Osteoblast (primary cell): Measurements from ENCODE around the gene TMEM218. TPM values are rescaled to one million over a fixed set of nuclear protein-coding genes. Genes with fewer than 3 reads are reported as not detected.

ENCODE experiments used
- DNase-seq: peaks from one replicate; pipeline ENCODE4 v3.0.0; 2011; ENCODE audit warnings: low spot score, mixed read lengths; ENCODE audit not compliant: insufficient read length; ENCODE audit errors: missing footprints
- H2AFZ ChIP-seq: 2 replicates; pipeline ENCODE4 v1.6.0; 2011; ENCODE audit warnings: mild to moderate bottlenecking, low read length
- H3K27ac ChIP-seq: 2 replicates; pipeline ENCODE4 v1.5.1; 2011; ENCODE audit warnings: mild to moderate bottlenecking, low read depth, low read length, moderate library complexity
- H3K27me3 ChIP-seq: 2 replicates; pipeline ENCODE4 v1.6.0; 2012; ENCODE audit warnings: mild to moderate bottlenecking, control low read depth, inconsistent platforms, low read length, moderate library complexity; ENCODE audit not compliant: insufficient read depth
- H3K36me3 ChIP-seq: 2 replicates; pipeline ENCODE4 v1.5.1; 2011; ENCODE audit warnings: mild to moderate bottlenecking, low read length, control low read depth, moderate library complexity; ENCODE audit not compliant: insufficient read depth
- H3K4me1 ChIP-seq: 2 replicates; pipeline ENCODE4 v1.5.1; 2011; ENCODE audit warnings: mild to moderate bottlenecking, low read length, control low read depth, moderate library complexity; ENCODE audit not compliant: insufficient read depth
- H3K4me2 ChIP-seq: 2 replicates; pipeline ENCODE4 v1.6.0; 2011; ENCODE audit warnings: mild to moderate bottlenecking, low read length; ENCODE audit not compliant: insufficient read depth
- H3K4me3 ChIP-seq: fragments of 200-600 bp; sonication (generic); 3 replicates; pipeline ENCODE4 v1.5.1; 2012; ENCODE audit warnings: mild to moderate bottlenecking, low read length, inconsistent platforms; ENCODE audit not compliant: insufficient read depth
- H3K79me2 ChIP-seq: 2 replicates; pipeline ENCODE4 v1.6.0; 2012; ENCODE audit warnings: mild to moderate bottlenecking, low read length, control low read depth, inconsistent platforms; ENCODE audit not compliant: insufficient read depth
- H3K9me3 ChIP-seq: 2 replicates; pipeline ENCODE4 v1.5.1; 2011; ENCODE audit warnings: low read depth, low read length, control low read depth
- H4K20me1 ChIP-seq: 2 replicates; pipeline ENCODE4 v1.6.0; 2012; ENCODE audit warnings: mild to moderate bottlenecking, low read length, control low read depth; ENCODE audit not compliant: insufficient read depth
- CTCF ChIP-seq: IDR thresholded peaks from 2 replicates; pipeline ENCODE4 v1.5.1; 2011; ENCODE audit warnings: mild to moderate bottlenecking, low read depth, low read length, moderate library complexity; ENCODE audit errors: extremely low read depth
- total RNA-seq: library from RNA; depleted of rRNA; stranded (reverse); fragments of >200 nt; gene quantifications from 2 replicates; pipeline ENCODE4 v1.2.3, GENCODE V29; 2012

Gene TMEM218
- total RNA-seq, 1 donor = 30.0 TPM

- H3K4me2 ChIP-seq = no peak overlapping the region
- no peak overlapping the region for H2AFZ ChIP-seq
- H3K4me3 ChIP-seq = no peak overlapping the region
- H3K36me3 ChIP-seq = no peaks in the 10 kb centered on the region
- no peaks in the 10 kb centered on the region for H3K4me1 ChIP-seq
- no peaks in the 10 kb centered on the region for H3K9me3 ChIP-seq
- H3K79me2 ChIP-seq = no peaks in the 10 kb centered on the region
- peaks cover 9% of the 10 kb centered on the region for H3K27me3 ChIP-seq
- no peak for DNase-seq
- no peak overlapping the region for H3K27ac ChIP-seq
- no peaks in the 10 kb centered on the region for H4K20me1 ChIP-seq
- TF ChIP-seq CTCF = no peak
Measured at GRCh38 chr11:125146232-125146631, 34.8 kb upstream of the TMEM218 start.

GRCh38 chr11:125141686-125142535 lies 30.5 kb upstream of the TMEM218 start:
- no peak overlapping the region for H3K4me3 ChIP-seq
- H3K36me3 ChIP-seq = no peaks in the 10 kb centered on the region
- H3K9me3 ChIP-seq = no peaks in the 10 kb centered on the region
- peaks cover 10% of the 10 kb centered on the region for H3K27me3 ChIP-seq
- no peaks in the 10 kb centered on the region for H3K4me1 ChIP-seq
- DNase-seq = peak; percentile 83
- no peak overlapping the region for H3K27ac ChIP-seq
- peak; percentile 88 for TF ChIP-seq CTCF
- H3K79me2 ChIP-seq = no peaks in the 10 kb centered on the region
- H2AFZ ChIP-seq = peak overlapping the region; percentile 36
- H3K4me2 ChIP-seq = peak overlapping the region; percentile 56
- no peaks in the 10 kb centered on the region for H4K20me1 ChIP-seq

GRCh38 chr11:125141178-125141577 lies 29.8 kb upstream of the TMEM218 start:
- no peak for DNase-seq
- H3K4me2 ChIP-seq = no peak overlapping the region

More at GRCh38 chr11:125141178-125141577, 29.8 kb upstream of the TMEM218 start:
- no peaks in the 10 kb centered on the region for H3K9me3 ChIP-seq
- H3K27ac ChIP-seq = no peak overlapping the region
- H3K79me2 ChIP-seq = no peaks in the 10 kb centered on the region
- TF ChIP-seq CTCF = no peak
- H3K27me3 ChIP-seq = peaks cover 9% of the 10 kb centered on the region
- H3K4me1 ChIP-seq = no peaks in the 10 kb centered on the region
- no peak overlapping the region for H3K4me3 ChIP-seq
- no peaks in the 10 kb centered on the region for H4K20me1 ChIP-seq
- H3K36me3 ChIP-seq = no peaks in the 10 kb centered on the region
- no peak overlapping the region for H2AFZ ChIP-seq
